ENCODE measurements around the gene S1PR2. TPM values are rescaled to one million over a fixed set of nuclear protein-coding genes. Genes with fewer than 3 reads are reported as not detected.
"Not testable (repeated sequence)": the region's sequence is repeated elsewhere in the genome, so short reads cannot be mapped to it uniquely, and the experiment has no call there.

S1PR2 gene
- total and polyA plus RNA-seq, 9 donors, result 3.6 to 25.9 (median 7.0) TPM

GRCh38 chr19:10206226-10206885 is 24.8 kb downstream of the S1PR2 start:
- TF ChIP-seq CTCF (IDR thresholded peaks at IDR 0.05), result no peak
- TF ChIP-seq POLR2A (IDR thresholded peaks at IDR 0.05), result no peak
- TF ChIP-seq EP300 (IDR thresholded peaks at IDR 0.05), result no peak
- intact Hi-C loops (cut with DNase I), result no loop called here
- 75 to 79% (median 77%) methylated on average over 10 of the region's 10 CpGs for WGBS, 3 donors
- Histone ChIP-seq H3K4me3 (no peak overlapping the region), H3K9me3 (no peaks in the 10 kb centered on the region), H3K27me3 (no peaks in the 10 kb centered on the region), H3K27ac (no peak overlapping the region), H3K4me1 (ENCODE audit: insufficient read depth) (no peaks in the 10 kb centered on the region), H3K36me3 (no peaks in the 10 kb centered on the region)
- DNase-seq, result no peak

GRCh38 chr19:10205636-10206035 is 25.5 kb downstream of the S1PR2 start:
- 91 to 93% (median 91%) methylated on average over 4 of the region's 4 CpGs for WGBS, 3 donors
- Histone ChIP-seq H3K4me1 (ENCODE audit: insufficient read depth) (no peaks in the 10 kb centered on the region), H3K36me3 (no peaks in the 10 kb centered on the region), H3K9me3 (no peaks in the 10 kb centered on the region), H3K27me3 (no peaks in the 10 kb centered on the region), H3K27ac (no peak overlapping the region), H3K4me3 (no peak overlapping the region)
- intact Hi-C loops (cut with DNase I), result no loop called here
- DNase-seq, result no peak
- no peak for TF ChIP-seq EP300 (IDR thresholded peaks at IDR 0.05)
- no peak for TF ChIP-seq POLR2A (IDR thresholded peaks at IDR 0.05)
- TF ChIP-seq CTCF (IDR thresholded peaks at IDR 0.05), result no peak

GRCh38 chr19:10203686-10204085 is 27.4 kb downstream of the S1PR2 start:
- no peak for DNase-seq
- 96 to 97% (median 97%) methylated on average over 3 of the region's 3 CpGs for WGBS, 3 donors
- no peaks in the 10 kb centered on the region for H3K9me3 ChIP-seq
- H3K36me3 ChIP-seq, result no peaks in the 10 kb centered on the region
- TF ChIP-seq POLR2A (IDR thresholded peaks at IDR 0.05), result no peak
- no peak for TF ChIP-seq CTCF (IDR thresholded peaks at IDR 0.05)
- TF ChIP-seq EP300 (IDR thresholded peaks at IDR 0.05), result no peak
- no peaks in the 10 kb centered on the region for H3K4me1 ChIP-seq (ENCODE audit: insufficient read depth)
- intact Hi-C loops (cut with DNase I), result no loop called here
- no peak overlapping the region for H3K4me3 ChIP-seq
- no peaks in the 10 kb centered on the region for H3K27me3 ChIP-seq
- no peak overlapping the region for H3K27ac ChIP-seq

GRCh38 chr19:10201176-10201575 is 30.0 kb downstream of the S1PR2 start:
- WGBS, 3 donors, result 71 to 81% (median 72%) methylated on average over 3 of the region's 3 CpGs
- intact Hi-C loops (cut with DNase I), result no loop called here
- H3K4me3 ChIP-seq, result no peak overlapping the region
- no peak for DNase-seq
- TF ChIP-seq EP300 (IDR thresholded peaks at IDR 0.05) (no peak), CTCF (IDR thresholded peaks at IDR 0.05) (no peak), POLR2A (IDR thresholded peaks at IDR 0.05) (no peak)
- H3K27ac ChIP-seq, result no peak overlapping the region
- H3K4me1 ChIP-seq (ENCODE audit: insufficient read depth), result no peaks in the 10 kb centered on the region
- no peaks in the 10 kb centered on the region for H3K27me3 ChIP-seq
- no peaks in the 10 kb centered on the region for H3K9me3 ChIP-seq
- no peaks in the 10 kb centered on the region for H3K36me3 ChIP-seq

GRCh38 chr19:10200101-10200500 is 31.0 kb downstream of the S1PR2 start:
- H3K27ac ChIP-seq; H3K4me3 ChIP-seq; H3K27me3 ChIP-seq; DNase-seq; H3K4me1 ChIP-seq (ENCODE audit: insufficient read depth); H3K9me3 ChIP-seq; intact Hi-C loops (cut with DNase I); H3K36me3 ChIP-seq: not testable (repeated sequence)
- WGBS, 3 donors, result 79 to 85% (median 79%) methylated on average over 15 of the region's 15 CpGs

GRCh38 chr19:10198889-10199644 is 32.1 kb downstream of the S1PR2 start:
- not testable (repeated sequence) for H3K27ac ChIP-seq; H3K4me3 ChIP-seq; DNase-seq; H3K36me3 ChIP-seq; H3K27me3 ChIP-seq; H3K9me3 ChIP-seq; H3K4me1 ChIP-seq (ENCODE audit: insufficient read depth)
- 19 to 35% (median 30%) methylated on average over 11 of the region's 11 CpGs for WGBS, 3 donors
- intact Hi-C loops (cut with DNase I), result loop anchor here in 1 of 4 donors (10.0 kb wide), 1 partner anchor 56 kb away; the partner anchor contains the start of gene MRPL4

All from ovary (tissue), 9 donors.